ENCODE data around the gene ZDHHC16.

DNA sequence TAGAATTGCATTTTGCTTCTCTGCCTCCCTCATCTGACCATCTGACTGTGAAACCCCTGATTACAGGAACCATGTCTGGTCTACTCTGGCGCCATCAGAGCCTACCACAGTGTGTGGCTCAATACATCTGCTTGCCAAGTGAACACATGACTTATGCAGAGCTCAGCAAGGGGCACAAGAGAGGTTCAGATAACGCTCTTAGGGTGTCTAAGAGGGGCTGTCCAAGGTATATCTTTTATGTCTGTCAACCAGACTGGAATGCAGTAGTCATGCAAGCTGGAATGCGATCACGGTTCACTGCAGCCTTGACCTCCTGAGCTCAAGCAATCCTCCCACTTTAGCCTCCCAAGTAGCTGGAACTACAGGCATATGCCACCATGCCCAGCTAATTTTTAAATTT is 34.6 kb upstream of the ZDHHC16 start:
- TF ChIP-seq, protein P1, sequence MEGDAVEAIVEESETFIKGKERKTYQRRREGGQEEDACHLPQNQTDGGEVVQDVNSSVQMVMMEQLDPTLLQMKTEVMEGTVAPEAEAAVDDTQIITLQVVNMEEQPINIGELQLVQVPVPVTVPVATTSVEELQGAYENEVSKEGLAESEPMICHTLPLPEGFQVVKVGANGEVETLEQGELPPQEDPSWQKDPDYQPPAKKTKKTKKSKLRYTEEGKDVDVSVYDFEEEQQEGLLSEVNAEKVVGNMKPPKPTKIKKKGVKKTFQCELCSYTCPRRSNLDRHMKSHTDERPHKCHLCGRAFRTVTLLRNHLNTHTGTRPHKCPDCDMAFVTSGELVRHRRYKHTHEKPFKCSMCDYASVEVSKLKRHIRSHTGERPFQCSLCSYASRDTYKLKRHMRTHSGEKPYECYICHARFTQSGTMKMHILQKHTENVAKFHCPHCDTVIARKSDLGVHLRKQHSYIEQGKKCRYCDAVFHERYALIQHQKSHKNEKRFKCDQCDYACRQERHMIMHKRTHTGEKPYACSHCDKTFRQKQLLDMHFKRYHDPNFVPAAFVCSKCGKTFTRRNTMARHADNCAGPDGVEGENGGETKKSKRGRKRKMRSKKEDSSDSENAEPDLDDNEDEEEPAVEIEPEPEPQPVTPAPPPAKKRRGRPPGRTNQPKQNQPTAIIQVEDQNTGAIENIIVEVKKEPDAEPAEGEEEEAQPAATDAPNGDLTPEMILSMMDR (IDR thresholded peaks at IDR 0.05), result no peak
- no peak for TF ChIP-seq EZH2 (IDR thresholded peaks at IDR 0.05; ENCODE audit: borderline replicate concordance, insufficient read depth, low read depth, low read length, poor library complexity, severe bottlenecking)

All from B cell (primary cell).